ENCODE results near the gene GREB1.

The GREB1 gene

DNA sequence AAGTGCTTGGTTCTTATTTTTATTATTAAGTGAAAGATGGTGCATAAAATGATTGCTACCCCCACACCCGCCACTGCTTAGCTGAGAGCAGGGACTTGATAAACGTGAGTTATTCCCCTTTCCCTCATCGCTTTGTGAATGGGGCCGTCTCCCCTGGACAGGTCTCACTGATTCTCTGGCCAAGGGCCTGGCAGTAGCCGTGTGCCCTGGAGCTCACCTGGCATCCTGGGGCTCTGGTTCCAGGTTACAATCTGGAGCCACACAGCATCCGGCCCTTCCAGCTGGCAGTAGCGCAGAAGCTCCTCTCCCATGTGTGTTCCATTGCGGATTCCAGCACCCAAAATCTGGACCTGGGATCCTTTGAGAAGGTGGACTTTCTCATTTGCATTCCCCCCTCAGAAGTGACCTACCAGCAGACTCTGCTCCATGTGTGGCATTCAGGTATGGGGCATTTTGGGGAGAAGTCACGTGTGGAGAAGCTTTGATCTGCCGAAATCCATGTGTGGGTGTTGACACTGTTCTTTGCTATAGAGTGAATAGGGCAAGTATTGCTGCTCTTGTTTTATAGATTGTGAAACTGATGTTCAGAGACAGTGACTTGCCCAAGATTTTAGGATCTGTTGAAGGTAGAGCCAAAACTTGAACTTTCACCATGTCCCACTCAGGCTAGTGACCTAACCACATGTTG, 63.8 kb downstream of the GREB1 start:
- in situ Hi-C loops (cut with MboI; ENCODE audit: low sequenced_read_pairs), result no loop called here

DNA sequence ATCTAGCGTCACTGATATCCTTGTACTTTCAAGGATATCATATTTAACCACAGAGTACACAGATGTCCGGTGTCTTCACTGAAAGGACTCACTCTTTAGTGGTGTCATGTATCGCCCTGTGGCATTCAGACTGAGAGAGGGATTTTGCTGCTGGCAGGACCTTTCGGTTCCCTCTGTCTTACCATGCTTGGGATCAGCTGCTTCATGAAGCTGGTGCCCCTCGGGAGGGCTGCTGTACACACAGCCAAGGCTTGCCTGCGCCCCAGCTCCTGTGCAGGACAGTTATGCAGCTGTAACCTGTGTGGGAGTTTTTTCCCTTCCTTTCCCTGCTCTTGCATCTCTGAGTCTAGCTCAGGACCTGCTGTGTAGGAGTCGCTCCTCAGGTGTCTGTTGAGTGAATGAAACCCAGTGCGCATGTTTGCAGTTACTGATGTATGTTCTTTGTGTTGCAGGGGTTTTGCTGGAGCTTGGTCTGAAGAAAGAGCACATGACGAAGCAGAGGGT, 64.4 kb downstream of the GREB1 start:
- in situ Hi-C loops (cut with MboI; ENCODE audit: low sequenced_read_pairs), result no loop called here

DNA sequence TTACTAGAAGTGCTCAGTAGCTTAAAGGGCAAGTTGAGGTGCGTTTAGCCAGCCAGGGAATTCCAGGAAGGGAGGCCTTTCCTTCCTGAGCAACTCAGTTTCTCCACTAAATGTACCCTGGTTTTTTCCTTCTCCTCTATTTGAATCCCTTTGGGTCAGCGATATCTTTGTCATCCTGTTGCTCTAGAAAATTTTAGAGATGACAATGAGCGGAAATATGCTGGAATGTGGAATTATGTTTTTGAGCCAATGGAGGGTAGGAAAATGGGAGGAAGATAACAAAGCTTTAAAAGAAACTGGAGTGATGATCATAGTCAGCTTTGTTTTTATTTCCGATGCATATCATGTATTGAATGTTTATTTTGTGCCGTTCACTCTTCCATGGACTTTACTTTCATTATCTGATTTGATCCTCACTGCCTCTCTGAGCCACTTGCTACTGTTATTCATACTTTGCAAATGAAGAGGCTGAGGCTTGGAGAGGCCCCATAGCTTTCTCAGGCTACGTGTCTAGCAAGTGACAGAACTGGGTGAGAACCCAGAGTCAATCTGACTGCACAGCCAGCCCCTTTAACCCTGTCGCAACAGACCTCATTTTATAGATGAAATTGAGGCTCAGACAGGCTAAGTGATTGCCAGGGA, 68.8 kb downstream of the GREB1 start:
- in situ Hi-C loops (cut with MboI; ENCODE audit: low sequenced_read_pairs), result no loop called here

DNA sequence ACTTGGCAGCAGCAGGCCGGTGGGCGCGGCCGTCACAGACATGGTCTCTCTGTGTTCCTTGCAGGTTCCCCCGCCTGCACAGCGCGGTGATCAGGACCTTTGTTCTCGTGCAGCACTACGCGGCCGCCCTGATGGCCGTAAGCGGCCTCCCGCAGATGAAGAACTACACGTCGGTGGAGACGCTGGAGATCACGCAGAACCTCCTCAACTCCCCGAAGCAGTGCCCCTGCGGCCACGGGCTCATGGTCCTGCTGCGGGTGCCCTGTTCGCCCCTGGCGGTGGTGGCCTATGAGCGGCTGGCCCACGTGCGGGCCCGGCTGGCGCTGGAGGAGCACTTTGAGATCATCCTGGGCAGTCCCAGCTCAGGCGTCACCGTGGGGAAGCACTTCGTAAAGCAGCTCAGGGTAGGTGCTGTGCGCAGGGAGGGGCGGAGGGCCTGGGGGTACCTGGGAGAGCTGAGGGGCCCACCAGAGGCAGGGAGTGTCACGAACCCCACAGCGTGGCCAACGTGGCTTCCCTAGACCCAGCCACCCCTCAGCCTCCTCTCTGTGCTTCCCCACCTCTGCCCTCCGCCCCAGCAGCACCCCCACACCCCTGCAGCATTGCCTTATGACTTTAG, 76.9 kb downstream of the GREB1 start:
- in situ Hi-C loops (cut with MboI; ENCODE audit: low sequenced_read_pairs), result no loop called here

DNA sequence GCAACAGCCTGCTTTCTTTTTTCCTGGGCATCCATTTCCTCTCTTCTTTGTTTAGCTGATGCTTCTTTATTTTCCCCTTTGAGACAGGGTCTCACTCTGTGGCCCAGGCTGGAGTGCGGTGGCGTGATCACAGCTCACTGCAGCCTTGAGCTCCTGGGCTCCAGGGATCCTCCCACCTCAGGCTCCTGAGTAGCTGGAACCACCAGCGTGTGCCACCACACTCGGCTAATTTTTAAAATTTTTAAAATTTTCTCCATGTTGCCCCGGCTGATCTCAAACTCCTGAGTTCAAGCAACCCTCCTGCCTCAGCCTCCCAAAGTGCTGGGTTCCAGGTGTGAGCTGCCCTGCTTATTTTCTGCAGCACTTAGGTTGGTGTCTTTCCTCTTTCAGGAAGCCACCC, 77.4 kb downstream of the GREB1 start:
- in situ Hi-C loops (cut with MboI; ENCODE audit: low sequenced_read_pairs), result no loop called here

DNA sequence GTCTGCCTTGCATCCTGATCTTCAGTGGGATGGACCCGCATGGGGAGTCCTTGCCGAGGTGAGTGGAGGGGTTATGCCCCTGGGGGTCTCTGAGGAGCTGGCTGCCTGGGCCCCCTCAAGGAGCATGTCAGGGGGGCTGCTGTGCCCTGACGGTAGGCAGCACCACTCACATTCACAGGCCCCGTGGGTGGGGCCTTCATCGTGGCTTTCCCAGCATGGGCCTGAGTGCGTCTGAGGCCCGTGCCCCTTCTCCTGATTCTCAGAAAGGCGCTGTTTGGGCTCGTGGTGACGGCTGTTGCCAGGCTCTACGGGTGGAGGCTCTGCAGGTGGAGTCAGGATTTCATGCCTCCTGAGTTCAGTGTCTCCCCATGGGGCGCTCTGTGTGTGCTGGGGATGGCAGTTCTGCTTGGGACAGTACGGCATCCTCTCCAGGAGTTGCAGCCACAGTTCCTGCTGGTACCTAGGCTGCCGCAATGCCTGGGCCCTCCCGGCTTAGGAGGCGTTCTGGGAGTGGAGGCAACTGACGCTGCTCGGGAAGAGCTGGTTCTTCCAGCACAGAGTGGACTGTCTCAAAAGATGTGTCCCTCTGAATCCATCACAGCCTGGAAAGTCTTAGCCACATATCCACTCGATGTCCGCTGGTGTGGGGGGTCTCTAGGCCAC, 78.8 kb downstream of the GREB1 start:
- in situ Hi-C loops (cut with MboI; ENCODE audit: low sequenced_read_pairs), result no loop called here

DNA sequence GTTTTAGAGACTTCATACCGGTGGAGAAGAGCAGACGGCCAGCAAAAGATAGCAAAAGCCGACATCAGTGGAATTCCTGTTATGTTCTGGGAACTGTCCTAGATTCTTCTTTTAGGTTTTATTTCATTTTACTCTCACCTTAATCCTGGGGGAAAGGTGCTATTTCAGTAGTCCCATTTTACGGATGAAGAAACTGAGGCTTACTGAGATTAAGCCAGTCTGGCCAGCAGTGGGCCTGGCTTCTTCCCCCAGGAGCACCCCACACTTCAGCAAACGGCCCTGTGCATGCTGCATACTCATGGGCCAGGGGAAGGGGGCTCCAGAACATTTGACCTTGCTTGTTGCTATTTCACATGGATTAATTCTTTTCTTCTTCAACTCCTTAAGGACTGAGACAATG, 79.5 kb downstream of the GREB1 start:
- in situ Hi-C loops (cut with MboI; ENCODE audit: low sequenced_read_pairs), result no loop called here

DNA sequence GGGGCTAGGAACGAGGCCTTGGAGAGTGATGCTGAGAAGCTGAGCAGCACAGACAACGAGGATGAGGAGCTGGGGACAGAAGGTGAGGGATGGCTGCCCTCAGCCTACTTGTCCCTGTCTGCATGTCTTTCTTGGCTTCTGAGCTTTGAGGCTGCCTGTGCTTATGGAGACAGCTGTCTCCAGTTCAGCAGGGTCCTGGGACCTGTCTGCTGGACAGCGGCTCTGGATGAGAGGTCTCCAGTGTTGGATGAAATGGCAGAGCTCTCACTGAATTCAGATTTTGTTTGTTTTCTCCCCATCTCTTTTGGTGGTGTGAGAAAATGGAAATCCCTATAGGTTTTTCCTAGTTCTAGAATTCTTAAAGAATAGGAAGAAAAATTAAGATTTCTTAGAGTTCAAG, 81.4 kb downstream of the GREB1 start:
- in situ Hi-C loops (cut with MboI; ENCODE audit: low sequenced_read_pairs), result no loop called here

DNA sequence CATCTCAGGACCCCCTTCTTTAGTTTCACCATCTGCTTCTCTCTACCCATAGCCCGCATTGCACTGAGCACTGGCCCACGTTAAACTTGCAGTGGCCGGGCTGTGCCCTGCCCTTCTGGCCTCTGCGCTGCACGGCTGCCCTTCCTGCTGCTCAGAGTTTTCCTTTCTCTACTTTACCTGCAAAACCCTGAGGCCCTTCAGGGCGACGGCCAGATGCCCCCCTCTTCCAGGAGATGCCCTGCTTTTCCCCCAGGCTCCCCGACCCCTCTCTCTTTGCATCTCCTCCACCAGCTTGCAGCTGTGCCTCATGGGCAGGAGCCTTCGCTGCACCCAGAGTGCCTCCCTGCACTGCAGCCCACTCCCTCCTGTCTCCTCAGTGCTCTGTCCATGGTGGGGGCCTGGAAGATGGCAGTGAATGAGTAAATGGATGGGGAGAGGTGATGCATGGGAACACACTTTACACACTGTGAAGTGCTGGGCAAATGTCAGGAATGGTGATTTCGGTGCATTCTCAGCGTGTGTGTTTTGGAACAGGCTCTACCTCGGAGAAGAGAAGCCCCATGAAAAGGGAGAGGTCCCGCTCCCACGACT, 82.3 kb downstream of the GREB1 start:
- in situ Hi-C loops (cut with MboI; ENCODE audit: low sequenced_read_pairs), result no loop called here

DNA sequence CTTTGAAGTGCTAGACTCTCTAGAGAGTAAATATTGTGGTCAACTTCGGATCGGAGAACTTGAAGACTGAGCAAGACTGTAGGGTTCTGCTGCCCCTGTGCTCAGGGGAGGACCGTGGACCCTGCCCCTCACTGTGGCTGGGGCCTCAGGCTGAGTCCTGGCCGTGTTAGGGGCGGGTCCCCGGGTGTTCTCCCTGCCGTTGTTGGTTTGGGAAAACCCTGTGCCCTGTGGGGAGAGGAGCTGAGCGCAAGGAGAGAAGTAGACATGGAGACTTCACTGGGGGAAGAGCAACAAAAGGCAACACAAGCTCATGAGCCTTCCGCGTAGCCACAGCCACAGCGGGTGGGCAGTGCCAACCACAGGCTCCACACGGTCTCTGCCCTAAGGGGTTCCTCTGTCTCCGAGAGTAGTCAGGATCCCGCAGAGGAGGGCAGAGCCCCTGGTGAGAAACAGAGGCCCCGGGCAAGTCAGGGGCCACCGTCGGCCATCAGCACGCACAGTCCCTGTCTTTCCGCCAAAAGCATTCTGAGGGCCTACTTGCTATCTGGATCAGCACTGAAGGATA, 83.1 kb downstream of the GREB1 start:
- in situ Hi-C loops (cut with MboI; ENCODE audit: low sequenced_read_pairs), result no loop called here

DNA sequence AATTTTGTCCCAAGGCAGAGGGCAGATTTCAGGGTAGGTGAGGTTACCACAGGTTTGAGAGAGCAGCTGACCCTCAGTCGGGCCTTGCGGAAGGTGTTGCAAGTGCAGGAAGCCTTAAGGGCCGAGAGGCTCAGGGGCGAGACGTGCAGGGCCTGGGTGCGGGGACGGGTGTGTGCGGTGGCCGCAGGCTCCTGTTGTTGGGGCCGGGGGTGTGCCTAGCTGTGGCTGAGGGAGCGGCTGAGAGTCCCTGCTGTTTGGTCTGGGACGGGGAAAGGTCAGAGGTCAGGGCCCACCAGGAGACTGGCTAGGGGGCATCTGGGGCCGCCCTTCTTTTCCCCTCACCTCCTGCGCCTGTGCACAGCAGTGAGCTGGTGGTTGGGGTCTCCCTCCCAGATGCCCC, 83.7 kb downstream of the GREB1 start:
- in situ Hi-C loops (cut with MboI; ENCODE audit: low sequenced_read_pairs), result no loop called here

DNA sequence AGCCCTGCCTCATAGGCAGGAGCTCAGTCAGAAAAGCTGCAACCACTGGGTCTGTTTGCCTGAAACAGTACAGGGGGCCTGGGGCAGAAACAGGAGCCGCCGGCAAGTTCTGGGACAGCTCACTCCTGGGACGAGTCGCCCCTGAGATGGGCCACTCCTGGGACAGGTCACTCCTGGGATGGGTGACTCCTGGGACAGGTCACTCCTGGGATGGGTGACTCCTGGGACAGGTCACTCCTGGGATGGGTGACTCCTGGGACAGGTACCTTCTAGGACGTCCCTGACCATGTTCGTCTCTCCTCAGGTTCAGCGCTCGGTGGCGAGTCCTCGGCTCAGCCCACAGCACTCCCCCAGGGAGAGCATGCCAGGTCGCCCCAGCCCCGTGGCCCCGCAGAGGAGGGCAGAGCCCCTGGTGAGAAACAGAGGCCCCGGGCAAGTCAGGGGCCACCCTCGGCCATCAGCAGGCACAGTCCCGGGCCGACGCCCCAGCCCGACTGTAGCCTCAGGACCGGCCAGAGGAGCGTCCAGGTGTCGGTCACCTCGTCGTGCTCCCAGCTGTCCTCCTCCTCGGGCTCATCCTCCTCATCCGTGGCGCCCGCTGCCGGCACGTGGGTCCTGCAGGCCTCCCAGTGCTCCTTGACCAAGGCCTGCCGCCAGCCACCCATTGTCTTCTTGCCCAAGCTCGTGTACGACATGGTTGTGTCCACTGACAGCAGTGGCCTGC, 84.3 kb downstream of the GREB1 start:
- in situ Hi-C loops (cut with MboI; ENCODE audit: low sequenced_read_pairs), result no loop called here

DNA sequence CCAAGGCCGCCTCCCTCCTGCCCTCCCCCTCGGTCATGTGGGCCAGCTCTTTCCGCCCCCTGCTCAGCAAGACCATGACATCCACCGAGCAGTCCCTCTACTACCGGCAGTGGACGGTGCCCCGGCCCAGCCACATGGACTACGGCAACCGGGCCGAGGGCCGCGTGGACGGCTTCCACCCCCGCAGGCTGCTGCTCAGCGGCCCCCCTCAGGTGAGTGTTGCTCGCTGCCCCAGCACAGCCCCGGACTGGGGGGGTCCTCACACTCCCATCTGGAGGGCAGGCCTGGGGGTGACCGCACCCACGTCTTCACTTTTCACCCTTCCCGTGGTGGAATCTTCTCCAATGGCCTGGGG, 84.8 kb downstream of the GREB1 start:
- in situ Hi-C loops (cut with MboI; ENCODE audit: low sequenced_read_pairs), result no loop called here

DNA sequence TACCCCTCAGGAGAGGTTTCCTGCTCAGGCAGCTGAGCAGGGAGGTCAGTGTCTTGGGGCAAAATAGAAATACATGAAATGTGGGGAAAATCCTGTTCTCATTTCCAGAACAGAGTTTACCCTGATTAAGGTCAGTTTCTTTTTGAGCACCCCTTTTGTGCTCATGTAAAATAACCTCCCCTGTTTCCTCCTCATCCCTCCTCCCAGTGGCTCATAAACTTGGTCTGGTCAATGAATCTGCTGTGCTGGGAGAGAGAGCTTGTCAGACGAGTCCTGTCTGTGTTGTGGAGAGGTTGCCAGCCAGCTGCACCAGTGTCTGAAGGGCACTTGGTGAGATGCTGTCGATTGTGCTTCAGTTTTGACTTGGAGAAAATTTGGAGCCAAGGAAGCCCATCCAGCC, 87.6 kb downstream of the GREB1 start:
- in situ Hi-C loops (cut with MboI; ENCODE audit: low sequenced_read_pairs), result no loop called here

DNA sequence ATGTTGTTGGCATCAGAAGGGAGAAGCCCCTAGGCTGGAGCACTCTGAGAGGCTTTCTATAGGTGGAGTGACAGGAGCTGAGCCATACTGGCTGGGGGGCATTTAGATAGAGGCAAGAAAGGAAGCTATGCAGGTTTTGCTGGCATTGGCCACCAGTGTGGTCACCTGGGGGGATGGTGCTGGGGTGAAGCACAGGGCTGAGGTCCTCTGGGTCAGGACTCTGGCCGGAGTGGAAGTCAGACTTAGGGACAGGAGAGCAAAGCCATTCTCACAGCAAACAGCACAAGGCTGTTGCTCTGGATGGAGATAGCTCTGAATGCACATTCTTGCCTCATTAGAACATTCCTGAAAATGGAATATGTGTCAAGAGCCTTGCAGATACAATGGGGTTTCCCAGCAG, 88.8 kb downstream of the GREB1 start:
- in situ Hi-C loops (cut with MboI; ENCODE audit: low sequenced_read_pairs), result no loop called here

DNA sequence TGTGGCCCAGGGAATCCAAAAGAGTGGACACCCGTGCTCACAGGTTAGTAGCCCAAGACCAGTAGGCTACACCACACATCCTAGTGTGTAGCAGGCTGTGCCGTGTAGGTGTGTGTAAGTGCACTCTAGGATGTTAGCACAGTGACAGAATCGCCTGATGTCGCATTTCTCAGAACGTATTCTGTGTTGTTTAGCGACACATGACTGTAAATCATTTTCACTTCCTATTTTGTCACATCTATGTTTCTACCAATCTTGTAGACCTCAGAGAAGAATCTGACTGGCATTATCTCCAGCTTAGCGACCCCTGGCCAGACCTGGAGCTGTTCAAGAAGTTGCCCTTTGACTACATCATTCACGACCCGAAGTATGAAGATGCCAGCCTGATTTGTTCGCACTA, 91.0 kb downstream of the GREB1 start:
- in situ Hi-C loops (cut with MboI; ENCODE audit: low sequenced_read_pairs), result no loop called here

DNA sequence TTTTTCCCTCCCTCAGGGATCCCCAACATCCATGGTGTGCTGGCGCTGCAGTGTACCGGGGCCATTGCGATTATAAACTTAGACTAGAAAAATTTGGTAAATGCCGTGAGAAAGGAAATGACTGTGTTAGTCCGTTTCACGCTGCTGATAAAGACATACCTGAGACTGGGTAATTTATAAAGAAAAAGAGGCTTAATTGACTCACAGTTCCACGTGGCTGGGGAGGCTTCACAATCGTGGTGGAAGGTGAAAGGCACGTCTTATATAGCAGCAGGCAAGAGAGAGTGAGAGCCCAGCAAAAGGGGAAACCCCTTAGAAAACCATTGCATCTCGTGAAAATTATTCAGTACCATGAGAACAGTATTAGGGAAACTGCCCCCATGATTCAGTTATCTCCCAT, 91.8 kb downstream of the GREB1 start:
- in situ Hi-C loops (cut with MboI; ENCODE audit: low sequenced_read_pairs), result no loop called here

DNA sequence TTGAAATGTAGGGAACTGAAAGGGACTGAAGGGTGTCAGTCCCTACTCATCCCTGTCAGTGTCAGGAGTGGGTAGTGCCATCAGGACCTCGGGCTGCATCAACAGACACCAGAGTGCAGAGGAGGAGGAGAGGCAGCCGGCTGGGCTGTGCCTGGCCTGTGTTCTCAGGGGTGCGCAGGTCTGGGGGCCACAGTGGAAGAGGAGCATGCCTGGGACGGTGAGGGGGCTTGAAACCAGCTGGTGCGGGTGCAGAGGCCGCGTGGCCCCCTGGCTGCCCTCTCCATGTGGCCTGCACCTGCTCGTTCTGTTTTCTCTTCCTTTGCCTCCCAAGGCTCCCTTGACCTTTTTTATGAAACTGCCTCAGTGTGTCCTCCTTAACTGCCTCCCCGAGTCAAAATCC, 94.8 kb downstream of the GREB1 start:
- in situ Hi-C loops (cut with MboI; ENCODE audit: low sequenced_read_pairs), result no loop called here

DNA sequence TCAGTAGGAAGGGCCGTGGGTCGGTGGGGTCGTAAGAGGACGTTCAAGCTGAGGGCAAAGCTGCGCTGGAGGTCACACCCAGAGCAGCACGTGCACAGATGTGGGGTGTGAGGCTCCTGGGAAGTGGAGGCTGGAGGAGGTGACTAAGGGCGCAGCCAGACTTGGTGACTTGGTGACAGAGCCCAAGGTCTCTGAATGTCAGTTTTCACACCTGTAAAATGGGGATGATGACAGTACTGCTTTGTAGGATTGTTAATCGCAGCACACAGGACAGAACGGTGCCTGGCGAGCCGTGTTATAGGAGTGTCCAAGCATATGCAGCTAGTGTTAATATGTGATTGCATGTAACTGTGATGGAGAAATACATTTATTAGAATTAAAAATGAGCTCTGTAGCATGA, 95.4 kb downstream of the GREB1 start:
- in situ Hi-C loops (cut with MboI; ENCODE audit: low sequenced_read_pairs), result no loop called here

DNA sequence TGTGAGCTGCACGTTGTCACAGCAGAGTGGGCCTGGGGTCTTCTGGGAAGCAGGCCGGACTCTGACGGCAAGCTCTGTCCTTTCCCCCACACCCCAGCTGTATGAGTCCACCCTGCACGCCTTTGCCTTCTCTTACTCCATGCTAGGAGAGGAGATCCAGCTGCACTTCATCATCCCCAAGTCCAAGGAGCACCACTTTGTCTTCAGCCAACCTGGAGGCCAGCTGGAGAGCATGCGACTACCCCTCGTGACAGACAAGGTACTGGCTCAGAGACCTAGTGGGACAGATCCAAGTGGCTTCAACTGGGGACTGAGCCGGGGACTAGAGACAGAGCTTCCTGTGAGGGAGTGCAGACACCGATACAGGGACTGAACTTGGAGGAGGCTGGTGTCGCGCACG, 96.0 kb downstream of the GREB1 start:
- in situ Hi-C loops (cut with MboI; ENCODE audit: low sequenced_read_pairs), result no loop called here

DNA sequence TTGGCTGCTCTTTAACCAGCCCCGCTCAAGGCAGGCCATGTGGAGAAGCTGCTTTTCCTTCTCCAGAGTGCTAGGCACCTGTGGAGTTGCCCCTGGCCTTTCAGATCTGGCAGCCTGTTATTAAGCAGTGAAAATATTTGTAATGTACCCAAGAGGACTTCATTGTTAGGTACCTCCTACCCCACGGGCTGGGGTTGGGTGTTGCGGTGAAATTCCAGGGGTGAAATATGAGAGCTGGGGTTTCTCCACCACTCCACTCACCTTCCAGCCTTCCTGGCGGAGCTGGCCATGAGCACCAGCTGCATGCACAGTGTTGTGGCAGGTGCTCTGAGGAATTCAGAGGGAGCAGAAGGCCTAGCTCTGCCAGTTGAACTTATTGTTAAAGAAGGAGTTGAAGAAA, 97.0 kb downstream of the GREB1 start:
- in situ Hi-C loops (cut with MboI; ENCODE audit: low sequenced_read_pairs), result no loop called here
